Right cardiac atrium (tissue), 5 donors: Measurements from ENCODE around the gene CDK14. TPM values are rescaled to one million over a fixed set of nuclear protein-coding genes. Genes with fewer than 3 reads are reported as not detected.

Source experiments
- ATAC-seq, 2 donors: fragments of 200-7000 bp; cut with Tn5 transposase; one replicate each; pipeline versions ENCODE4 v1.8.0 to v1.9.1; 2020; ENCODE audit warnings: moderate library complexity in 2 of 2, mild to moderate bottlenecking in 1 of 2
- DNase-seq, 3 donors: peaks; one replicate each; pipeline ENCODE4 v3.0.0-alpha.2; 2020
- H3K27ac ChIP-seq: one replicate; pipeline ENCODE4 v1.5.1; 2013; ENCODE audit warnings: mild to moderate bottlenecking, low read length, control low read depth, moderate library complexity
- H3K27me3 ChIP-seq: one replicate; pipeline ENCODE4 v1.6.1; 2013; ENCODE audit not compliant: control insufficient read depth, insufficient read depth
- H3K4me1 ChIP-seq: one replicate; pipeline ENCODE4 v1.6.1; 2013; ENCODE audit warnings: low read length; ENCODE audit not compliant: control insufficient read depth, insufficient read depth
- H3K4me3 ChIP-seq: one replicate; pipeline ENCODE4 v1.5.1; 2013; ENCODE audit warnings: low read length, control low read depth
- H3K9me3 ChIP-seq: one replicate; pipeline ENCODE4 v1.6.1; 2013; ENCODE audit warnings: low read length; ENCODE audit not compliant: control insufficient read depth
- WGBS: extraction: QIAGEN DNeasy Blood & Tissue Kit; methylation state at CpG from one replicate; pipeline ENCODE4 v1.1.7; 2013; 5-methylcytosine and 5-hydroxymethylcytosine counted together
- intact Hi-C, 4 donors: fragments of 100-400 bp; cut with DNase I; formaldehyde crosslinking; loops; one replicate each; pipeline versions ENCODE4 v1.11.0 to v1.14.0; 2022 to 2023
- polyA plus RNA-seq: library from polyadenylated mRNA; stranded (reverse); fragments of 200-250 nt; gene quantifications from one replicate; pipeline ENCODE4 v1.2.3, GENCODE V29; 2013
- total RNA-seq, 4 donors: library from RNA; stranded (reverse); fragmentation: NEBNext Ultra II Directional; extraction: Animal tissue kit (Norgen Biotek cat#: 25700); gene quantifications; one replicate each; pipeline ENCODE4 v1.2.1, GENCODE V29; 2021
- donor health status: healthy with polysubstance abuse.
- donor health status: DM: no; HTN: yes; CAD: no.
- donor health status: DM: no; HTN: no; CAD: no.
- donor health status: DM: no; HTN: yes; CAD: no; lungs with severe emphysema.
- donor health status: DM: yes; HTN: yes; CAD: no.

Gene CDK14
- total and polyA plus RNA-seq, 5 donors = 10.7 to 93.1 (median 59.6) TPM

DNA sequence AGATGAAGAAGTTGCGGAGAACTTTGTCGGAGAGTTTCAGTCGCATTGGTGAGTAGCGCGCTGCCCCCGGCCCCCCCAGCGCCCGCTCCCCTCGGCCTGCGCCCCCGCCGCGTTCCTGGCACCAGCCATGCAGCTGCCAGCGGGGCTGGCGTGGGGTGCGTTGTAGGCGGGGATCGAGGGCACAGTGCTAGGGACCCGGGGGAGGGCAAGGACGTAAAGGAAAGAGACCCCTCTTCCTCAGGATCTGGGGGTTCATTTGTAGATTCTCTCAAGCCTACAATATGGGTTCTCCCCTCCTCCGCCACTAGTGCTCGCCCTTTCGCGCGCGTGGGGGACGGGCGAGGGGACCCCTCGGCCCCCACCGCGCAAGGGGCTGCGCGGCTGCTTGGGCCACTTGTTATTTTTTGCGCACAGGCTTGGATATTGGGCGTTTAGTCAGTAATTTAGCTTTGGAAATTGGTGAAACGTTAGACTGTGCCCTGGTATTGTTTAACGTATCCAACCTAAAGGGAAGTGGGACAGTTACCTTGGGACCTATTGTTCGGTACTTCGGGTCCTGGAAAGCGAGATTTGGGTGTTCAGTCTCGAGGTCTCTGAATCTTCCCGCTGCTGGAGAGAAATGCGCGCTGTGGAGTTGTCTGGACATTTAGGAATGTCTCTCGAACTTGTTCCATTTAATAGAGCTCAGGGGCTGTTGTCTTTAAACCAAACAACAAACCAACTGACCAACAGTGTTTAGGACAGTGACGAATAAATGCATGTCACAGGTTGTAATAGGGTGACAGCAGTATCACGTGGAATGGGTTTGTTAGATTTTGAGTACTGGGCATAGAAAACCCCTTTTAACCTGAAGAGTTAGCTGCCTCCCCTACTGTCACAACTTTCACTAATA, 796 bp downstream of the CDK14 start:
- ATAC-seq (peak; percentile 29 to 39), DNase-seq (no peak)
- Histone ChIP-seq H3K27me3 (no peaks in the 10 kb centered on the region), H3K27ac (peak overlapping the region; percentile 82), H3K4me1 (peaks cover 2% of the 10 kb centered on the region), H3K4me3 (peak overlapping the region; percentile 92), H3K9me3 (no peaks in the 10 kb centered on the region)
- under 1% methylated on average over 47 of the region's 47 CpGs for WGBS
- intact Hi-C loops = no loop called here

DNA sequence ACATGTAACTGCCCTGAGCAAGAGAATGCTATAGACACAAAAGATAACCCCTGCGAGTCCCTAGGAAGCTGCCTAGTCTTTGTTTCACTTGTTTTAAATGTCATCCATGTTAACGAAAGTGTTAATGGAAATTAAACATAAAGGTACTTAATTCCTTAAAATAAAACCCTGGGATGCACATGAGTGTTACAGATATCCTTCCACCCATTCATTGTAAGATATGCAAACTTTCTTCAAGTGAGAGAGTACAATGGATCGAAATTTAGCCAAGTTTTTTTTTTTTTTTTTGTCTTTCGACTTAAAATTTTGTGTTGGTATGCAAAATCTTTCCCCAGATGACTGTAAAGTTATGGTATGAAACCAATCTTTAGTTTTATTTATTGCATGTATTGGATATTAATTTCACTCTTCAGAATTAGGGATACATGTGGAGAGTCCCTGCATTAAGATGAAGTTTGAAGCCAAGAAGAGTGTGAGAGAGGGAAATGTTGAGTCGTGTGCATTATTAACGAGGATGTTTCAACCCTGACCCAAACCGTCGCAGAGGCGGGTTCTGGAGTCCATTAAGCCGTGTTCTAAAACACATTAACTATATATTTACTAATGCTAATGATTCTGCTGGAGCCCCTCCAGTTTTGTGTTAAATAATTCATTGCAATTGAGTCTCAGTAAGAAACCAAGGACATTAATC, 1.6 kb downstream of the CDK14 start:
- H3K27ac ChIP-seq = peak overlapping the region; percentile 82
- peaks cover 2% of the 10 kb centered on the region for H3K4me1 ChIP-seq
- no peaks in the 10 kb centered on the region for H3K9me3 ChIP-seq
- ATAC-seq (no peak), DNase-seq (no peak)
- 13% methylated on average over 10 of the region's 10 CpGs for WGBS
- intact Hi-C loops = no loop called here
- H3K27me3 ChIP-seq = no peaks in the 10 kb centered on the region
- H3K4me3 ChIP-seq = peak overlapping the region; percentile 92

- ATAC-seq (no peak), DNase-seq (no peak)
- H3K4me1 ChIP-seq = peaks cover 2% of the 10 kb centered on the region
These were observed 2.9 kb downstream of the CDK14 start for GRCh38 chr7:90599038-90599437.

GRCh38 chr7:90599892-90600555, 3.9 kb downstream of the CDK14 start:
- no peak overlapping the region for H3K4me3 ChIP-seq
- no peaks in the 10 kb centered on the region for H3K4me1 ChIP-seq
- H3K9me3 ChIP-seq = no peaks in the 10 kb centered on the region
- DNase-seq (no peak), ATAC-seq (no peak)
- 50% methylated on average over 4 of the region's 4 CpGs for WGBS
- no peak overlapping the region for H3K27ac ChIP-seq
- intact Hi-C loops = no loop called here
- H3K27me3 ChIP-seq = no peaks in the 10 kb centered on the region

More at GRCh38 chr7:90599038-90599437, 2.9 kb downstream of the CDK14 start:
- Histone ChIP-seq H3K9me3 (no peaks in the 10 kb centered on the region), H3K4me3 (no peak overlapping the region), H3K27ac (no peak overlapping the region), H3K27me3 (no peaks in the 10 kb centered on the region)
- WGBS = 58% methylated on average over 4 of the region's 4 CpGs
- intact Hi-C loops = no loop called here

GRCh38 chr7:90602303-90602702, 6.2 kb downstream of the CDK14 start:
- Histone ChIP-seq H3K27me3 (no peaks in the 10 kb centered on the region), H3K4me3 (no peak overlapping the region), H3K9me3 (no peaks in the 10 kb centered on the region), H3K4me1 (no peaks in the 10 kb centered on the region), H3K27ac (no peak overlapping the region)
- intact Hi-C loops = no loop called here
- no peak for DNase-seq
- no peak for ATAC-seq
- 98% methylated on average over 1 of the region's 1 CpG for WGBS

DNA sequence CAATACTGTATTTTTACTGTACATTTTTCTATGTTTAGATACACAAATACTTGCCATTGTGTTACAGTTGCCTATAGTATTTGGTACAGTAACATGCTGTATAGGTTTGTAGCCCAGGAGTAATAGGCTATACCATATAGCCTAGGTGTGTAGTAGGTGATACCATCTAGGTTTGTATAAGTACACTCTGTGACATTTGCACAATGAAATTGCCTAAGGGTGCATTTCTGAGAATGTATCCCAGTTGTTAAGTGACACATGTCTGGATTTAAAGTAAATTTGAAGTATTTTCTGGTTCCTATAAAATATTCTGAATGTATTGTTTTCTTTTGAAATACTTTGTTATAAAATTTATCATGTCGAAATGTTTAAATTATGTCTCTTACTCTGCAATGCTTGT, 7.2 kb downstream of the CDK14 start:
- DNase-seq (no peak), ATAC-seq (no peak)
- H3K27me3 ChIP-seq = no peaks in the 10 kb centered on the region
- no peak overlapping the region for H3K27ac ChIP-seq
- no peaks in the 10 kb centered on the region for H3K4me1 ChIP-seq
- H3K4me3 ChIP-seq = no peak overlapping the region
- 80% methylated on average over 1 of the region's 1 CpG for WGBS
- no peaks in the 10 kb centered on the region for H3K9me3 ChIP-seq
- intact Hi-C loops = no loop called here

DNA sequence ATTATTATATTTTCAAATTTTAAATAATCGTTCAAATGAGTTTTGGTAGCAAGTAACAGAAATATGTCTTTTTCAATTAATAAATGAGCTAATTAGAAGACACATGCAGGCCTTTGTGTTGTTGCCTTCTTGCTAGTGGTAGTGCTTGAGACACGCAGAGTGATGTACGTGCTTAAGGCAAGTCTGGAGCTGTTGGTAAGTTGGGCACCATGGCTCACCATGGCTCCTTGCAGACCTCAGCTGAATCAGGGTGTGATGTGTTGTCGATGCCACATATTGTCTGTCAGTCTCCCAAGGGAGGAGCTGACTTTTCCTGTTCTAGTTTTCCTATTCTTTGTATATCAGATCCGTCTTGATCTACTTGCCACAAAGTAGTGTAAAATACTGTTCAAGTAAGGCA, 8.3 kb downstream of the CDK14 start:
- intact Hi-C loops = no loop called here
- no peak overlapping the region for H3K27ac ChIP-seq
- H3K27me3 ChIP-seq = no peaks in the 10 kb centered on the region
- 79% methylated on average over 5 of the region's 5 CpGs for WGBS
- H3K9me3 ChIP-seq = no peaks in the 10 kb centered on the region
- no peak for DNase-seq
- H3K4me3 ChIP-seq = no peak overlapping the region
- H3K4me1 ChIP-seq = peaks cover 2% of the 10 kb centered on the region
- ATAC-seq = no peak

DNA sequence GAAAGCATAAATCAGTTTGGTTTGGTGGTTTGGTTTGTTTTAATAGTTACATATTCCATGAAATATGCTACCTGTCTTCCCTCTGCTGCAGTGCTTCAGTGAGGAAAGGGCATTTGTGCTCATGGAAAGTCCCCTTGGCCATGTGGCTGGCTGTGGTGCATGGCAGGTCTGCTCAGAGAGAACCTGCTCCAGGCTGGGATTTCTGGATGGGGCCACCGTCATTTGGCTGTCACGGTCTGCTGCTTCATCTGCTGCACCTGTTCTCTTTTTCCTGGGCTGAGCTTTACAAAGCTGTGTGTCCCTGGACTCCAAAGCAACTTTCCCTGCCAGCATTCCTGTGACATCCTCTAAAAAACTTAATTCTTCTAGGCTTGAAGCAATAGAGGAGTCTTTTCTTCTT, 8.9 kb downstream of the CDK14 start:
- Histone ChIP-seq H3K27ac (no peak overlapping the region), H3K4me1 (peaks cover 5% of the 10 kb centered on the region), H3K9me3 (no peaks in the 10 kb centered on the region), H3K27me3 (no peaks in the 10 kb centered on the region), H3K4me3 (no peak overlapping the region)
- no peak for DNase-seq
- intact Hi-C loops = no loop called here
- 67% methylated on average over 2 of the region's 2 CpGs for WGBS
- no peak for ATAC-seq

DNA sequence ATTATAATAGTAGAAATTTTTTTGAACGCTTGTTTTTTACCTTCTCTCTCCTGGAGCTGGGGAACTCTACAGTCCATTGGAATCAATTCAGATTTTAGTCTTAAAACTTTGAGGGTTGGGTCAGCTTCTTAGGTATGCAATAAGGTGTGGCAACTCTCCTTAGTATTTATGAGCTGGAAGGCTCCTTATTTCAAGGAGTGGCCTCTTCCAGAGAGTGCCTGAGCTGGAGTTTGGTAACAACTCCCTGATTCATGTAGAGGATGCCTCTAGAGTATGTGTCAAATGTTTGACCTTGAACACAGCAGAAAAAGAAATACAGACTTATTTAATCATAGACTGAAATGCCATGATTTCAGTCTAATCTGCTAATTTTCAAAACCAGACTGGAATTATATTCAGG, 11.1 kb downstream of the CDK14 start:
- 96% methylated on average over 1 of the region's 1 CpG for WGBS
- intact Hi-C loops = no loop called here
- H3K4me3 ChIP-seq = no peak overlapping the region

DNA sequence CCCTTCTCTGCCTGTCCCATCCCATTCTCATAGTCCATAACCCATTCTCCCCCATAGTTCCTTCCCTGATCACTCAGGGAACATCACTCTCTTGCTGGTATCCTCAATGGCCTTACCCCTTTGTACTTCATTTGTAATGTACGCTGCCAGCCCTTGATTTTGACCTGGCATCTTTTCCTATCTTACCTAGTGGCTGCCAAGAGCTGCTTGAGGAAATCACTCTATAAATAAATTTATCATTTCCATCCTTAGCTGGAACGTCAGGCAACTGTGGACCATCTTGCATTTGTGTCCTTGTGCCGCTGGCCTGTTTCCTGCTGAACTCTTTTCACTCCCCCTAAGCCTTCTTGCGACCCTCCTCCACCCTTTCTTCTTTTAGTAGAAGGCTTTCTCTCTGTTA, 14.0 kb downstream of the CDK14 start:
- H3K27me3 ChIP-seq = no peaks in the 10 kb centered on the region
- intact Hi-C loops = no loop called here
- peak overlapping the region; percentile 92 for H3K27ac ChIP-seq
- no peaks in the 10 kb centered on the region for H3K9me3 ChIP-seq
- H3K4me3 ChIP-seq = no peak overlapping the region
- H3K4me1 ChIP-seq = peaks cover 6% of the 10 kb centered on the region
- no peak for DNase-seq
- 49% methylated on average over 4 of the region's 4 CpGs for WGBS
- ATAC-seq = peak; percentile 55 to 67

More for the DNA sequence above, 11.1 kb downstream of the CDK14 start:
- no peaks in the 10 kb centered on the region for H3K27me3 ChIP-seq
- H3K27ac ChIP-seq = no peak overlapping the region
- peaks cover 6% of the 10 kb centered on the region for H3K4me1 ChIP-seq
- H3K9me3 ChIP-seq = no peaks in the 10 kb centered on the region
- DNase-seq (no peak), ATAC-seq (no peak)

DNA sequence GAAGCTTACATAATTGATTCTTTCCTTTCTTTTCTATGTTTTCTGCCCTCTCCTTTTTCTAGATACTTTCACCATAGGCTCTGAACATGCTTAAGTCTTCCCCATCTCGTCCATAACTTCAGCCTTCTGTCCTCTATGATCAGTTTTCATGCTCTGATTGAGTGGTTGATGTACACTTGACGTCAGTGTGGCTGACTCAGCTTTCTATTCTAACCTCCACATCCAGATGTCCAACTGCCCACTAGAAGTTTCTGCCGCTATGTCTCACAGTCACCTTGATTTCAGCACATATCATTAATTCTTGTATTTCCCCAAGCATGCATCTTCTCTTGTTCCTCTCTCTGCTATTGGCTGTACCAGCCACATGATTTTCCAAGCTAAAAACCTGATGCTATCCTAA, 15.0 kb downstream of the CDK14 start:
- ATAC-seq (no peak), DNase-seq (no peak)
- no peak overlapping the region for H3K4me3 ChIP-seq
- no peak overlapping the region for H3K27ac ChIP-seq
- no peaks in the 10 kb centered on the region for H3K27me3 ChIP-seq
- no peaks in the 10 kb centered on the region for H3K9me3 ChIP-seq
- H3K4me1 ChIP-seq = peaks cover 6% of the 10 kb centered on the region
- whole genome bisulfite sequencing = 73% methylated on average over 3 of the region's 3 CpGs
- intact Hi-C loops = no loop called here
